Transverse colon (tissue), 4 donors: ENCODE data around the gene NYNRIN. TPM values are rescaled to one million over a fixed set of nuclear protein-coding genes. Genes with fewer than 3 reads are reported as not detected.
A peak's percentile ranks its signal among the peaks of the same experiment; 100 is the strongest.

Experiments
- DNase-seq: peaks from one replicate; pipeline ENCODE4 v3.0.0-alpha.2; 2019
- H3K27ac ChIP-seq, 4 donors: fragments of 200-600 bp; sonication (generic); 2 replicates each; pipeline ENCODE4 v1.5.1; 2016 to 2018; ENCODE audit warnings: inconsistent platforms in 4 of 4
- H3K27me3 ChIP-seq: fragments of 200-600 bp; sonication (generic); 2 replicates; pipeline ENCODE4 v1.5.1; 2017; ENCODE audit warnings: inconsistent platforms
- H3K36me3 ChIP-seq, 4 donors: fragments of 200-600 bp; sonication (generic); 2 replicates each; pipeline ENCODE4 v1.5.1; 2017 to 2019; ENCODE audit warnings: inconsistent platforms in 4 of 4
- H3K4me1 ChIP-seq, 4 donors: fragments of 200-600 bp; sonication (generic); 2 replicates each; pipeline ENCODE4 v1.5.1; 2017 to 2020; ENCODE audit warnings: inconsistent platforms in 4 of 4
- H3K4me3 ChIP-seq, 4 donors: fragments of 200-600 bp; sonication (generic); 1 replicate in 1 of 4; 2 replicates in 3 of 4; pipeline versions ENCODE4 v1.5.1 to v1.6.1; 2017 to 2019; ENCODE audit warnings: inconsistent platforms in 4 of 4
- H3K9me3 ChIP-seq, 2 donors: fragments of 200-600 bp; sonication (generic); 2 replicates each; pipeline ENCODE4 v1.5.1; 2017 to 2019; ENCODE audit warnings: inconsistent platforms in 2 of 2
- CTCF ChIP-seq, 5 experiments: fragments of 200-600 bp in 3 of 5; fragments of 450-650 bp in 2 of 5; sonication (generic) in 3 of 5; IDR thresholded peaks; 1 replicate in 2 of 5; 2 replicates in 3 of 5; pipeline ENCODE4 v1.5.1; 2016 to 2017; ENCODE audit warnings: antibody characterized with exemption in 5 of 5, inconsistent platforms in 3 of 5, mild to moderate bottlenecking in 2 of 5, moderate library complexity in 1 of 5
- EP300 ChIP-seq: sonication (generic); formaldehyde crosslinking; IDR thresholded peaks from one replicate; pipeline ENCODE4 v1.6.1; 2017; ENCODE audit warnings: antibody characterized with exemption, low read depth
- POLR2A ChIP-seq: fragments of 450-650 bp; IDR thresholded peaks from one replicate; pipeline ENCODE4 v1.6.1; 2016; ENCODE audit warnings: antibody characterized with exemption, mild to moderate bottlenecking, moderate library complexity
- POLR2AphosphoS5 ChIP-seq, 3 donors: sonication (generic); formaldehyde crosslinking; IDR thresholded peaks; one replicate each; pipeline ENCODE4 v1.6.1; 2016; ENCODE audit warnings: antibody characterized with exemption in 3 of 3
- WGBS, 2 donors: methylation state at CpG; one replicate each; pipeline ENCODE4 v1.1.5; 2018; ENCODE audit warnings: low coverage in 1 of 2; 5-methylcytosine and 5-hydroxymethylcytosine counted together
- in situ Hi-C, 4 donors: fragments of 200-750 bp; cut with MboI; loops; one replicate each; pipeline versions ENCODE4 v1.15.0 to v1.15.1; 2017; ENCODE audit warnings: low sequenced_read_pairs in 3 of 4, low pct_ligation_motif_present in 1 of 4, low pct_unique_long_range_greater_than_20kb in 1 of 4
- intact Hi-C: fragments of 100-400 bp; cut with DNase I; formaldehyde crosslinking; loops from one replicate; pipeline ENCODE4 v1.15.1; 2023; ENCODE audit warnings: low total_unique reads
- total RNA-seq, 4 donors: library from RNA; depleted of rRNA; stranded (reverse); fragments of >200 nt; gene quantifications; one replicate each; pipeline ENCODE4 v1.1.0, GENCODE V29; 2016

NYNRIN gene
- total RNA-seq, 4 donors from 2014 or later = 2.6 to 11.4 (median 9.0) TPM

GRCh38 chr14:24422261-24422660, 23.5 kb downstream of the NYNRIN start:
- H3K4me1 ChIP-seq = peaks cover 11 to 54% (median 37%) of the 10 kb centered on the region in 4 donors

GRCh38 chr14:24422694-24423601, 24.1 kb downstream of the NYNRIN start:
- 70 to 71% methylated on average over 8 to 12 of the region's 12 CpGs for WGBS, 2 donors
- TF ChIP-seq EP300 (no peak), POLR2A (peak; percentile 51), CTCF (IDR thresholded peaks at IDR 0.05) (no peak), POLR2AphosphoS5 (IDR thresholded peaks at IDR 0.05) (peak in 2 of 3 donors; percentile 54 to 79)
- H3K9me3 ChIP-seq = no peaks in the 10 kb centered on the region
- peak overlapping the region; percentile 71 to 92 (median 79) for H3K27ac ChIP-seq
- no peaks in the 10 kb centered on the region for H3K27me3 ChIP-seq
- DNase-seq = peak; percentile 73
- peaks cover 16 to 60% (median 44%) of the 10 kb centered on the region in 4 donors for H3K4me1 ChIP-seq
- in situ Hi-C loops = no loop called here
- H3K4me3 ChIP-seq = peak overlapping the region in 2 of 4 donors; percentile 0 to 34
- intact Hi-C loops = no loop called here
- no peaks in the 10 kb centered on the region for H3K36me3 ChIP-seq

More at GRCh38 chr14:24422261-24422660, 23.5 kb downstream of the NYNRIN start:
- WGBS, 2 donors = 63 to 81% methylated on average over 4 of the region's 4 CpGs
- H3K27ac ChIP-seq = peak overlapping the region; percentile 71 to 92 (median 79)
- no peaks in the 10 kb centered on the region for H3K9me3 ChIP-seq
- in situ Hi-C loops = no loop called here
- no peak overlapping the region for H3K4me3 ChIP-seq
- H3K27me3 ChIP-seq = no peaks in the 10 kb centered on the region
- intact Hi-C loops = no loop called here
- TF ChIP-seq EP300 (no peak), CTCF (IDR thresholded peaks at IDR 0.05) (no peak), POLR2AphosphoS5 (IDR thresholded peaks at IDR 0.05) (no peak), POLR2A (no peak)
- no peak for DNase-seq
- no peaks in the 10 kb centered on the region for H3K36me3 ChIP-seq

- H3K36me3 ChIP-seq = no peaks in the 10 kb centered on the region
- H3K27me3 ChIP-seq = no peaks in the 10 kb centered on the region
- H3K27ac ChIP-seq = peak overlapping the region; percentile 75 to 92 (median 83)
- intact Hi-C loops (no loop called here), in situ Hi-C loops (loop anchor here in 3 of 4 donors (25.0 kb wide), 2 partner anchors 88 to 188 kb away; partner anchors contain the start of genes GMPR2 (in 3 of the 3), NEDD8 (in 3 of the 3), TINF2 (in 3 of the 3) and ADCY4 (in 1 of the 3))
- no peaks in the 10 kb centered on the region for H3K9me3 ChIP-seq
- TF ChIP-seq EP300 (no peak), POLR2A (no peak), CTCF (IDR thresholded peaks at IDR 0.05) (no peak), POLR2AphosphoS5 (IDR thresholded peaks at IDR 0.05) (no peak)
- H3K4me3 ChIP-seq = no peak overlapping the region
- H3K4me1 ChIP-seq = peaks cover 22 to 68% (median 54%) of the 10 kb centered on the region in 4 donors
- 37 to 40% methylated on average over 3 of the region's 3 CpGs for WGBS, 2 donors
- DNase-seq = no peak
Observed at GRCh38 chr14:24425704-24426103, 26.9 kb downstream of the NYNRIN start.
